ENCODE measurements around the gene B3GNT9.

B3GNT9 gene

DNA sequence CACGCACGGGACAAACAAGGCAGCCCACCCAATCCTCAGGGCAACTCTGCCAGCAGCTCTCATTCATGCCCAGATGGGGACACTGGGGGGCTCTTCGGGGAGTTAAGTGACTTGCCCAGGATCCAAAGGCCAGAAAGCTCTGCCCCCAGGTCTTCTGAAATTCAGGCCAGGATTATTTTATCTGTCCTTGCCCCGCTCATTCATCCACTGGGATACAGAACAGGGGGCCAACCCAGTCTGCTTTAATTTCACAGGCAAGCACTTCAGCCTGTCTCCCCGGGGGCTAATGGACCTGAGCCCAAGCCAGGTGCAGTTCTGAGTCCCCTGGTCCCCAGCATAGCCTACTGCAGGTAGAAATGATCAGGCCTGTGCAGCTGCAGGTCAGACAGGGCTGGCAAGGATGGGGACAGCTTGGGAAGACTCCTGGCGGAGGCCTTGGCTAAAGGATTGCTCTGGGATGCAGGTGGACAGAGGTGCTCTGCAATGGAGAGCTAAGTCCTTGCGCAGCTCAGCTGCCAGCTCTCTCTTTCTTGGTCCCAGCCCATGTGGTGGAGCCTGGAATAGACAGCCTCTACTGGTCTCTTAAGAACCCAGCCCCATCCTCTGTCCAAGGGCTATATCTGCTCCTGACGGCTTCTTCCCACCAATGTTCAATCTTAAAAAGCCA lies 766 bp upstream of the B3GNT9 start:
- peaks cover 12 to 18% of the 10 kb centered on the region in 2 donors for H3K36me3 ChIP-seq (ENCODE audit: control insufficient read depth in 2 of 2, insufficient read depth in 2 of 2, low read length in 2 of 2)
- H3K4me3 ChIP-seq (ENCODE audit: low read length in 2 of 2): peak overlapping the region in 1 of 2 donors; percentile 64
- no peaks in the 10 kb centered on the region for H3K27me3 ChIP-seq (ENCODE audit: control insufficient read depth in 2 of 2, insufficient read depth in 2 of 2, low read length in 2 of 2)
- no peaks in the 10 kb centered on the region for H3K9me3 ChIP-seq (ENCODE audit: control insufficient read depth in 2 of 2, low read length in 2 of 2)
- no peak overlapping the region for H3K9ac ChIP-seq (ENCODE audit: low read depth in 1 of 2, low read length in 2 of 2)
- H3K27ac ChIP-seq (ENCODE audit: low read depth in 2 of 2, low read length in 2 of 2): peak overlapping the region; percentile 62 to 75
- H3K4me1 ChIP-seq (ENCODE audit: control insufficient read depth in 2 of 2, insufficient read depth in 2 of 2, low read length in 2 of 2): peaks cover 16 to 24% of the 10 kb centered on the region in 2 donors

DNA sequence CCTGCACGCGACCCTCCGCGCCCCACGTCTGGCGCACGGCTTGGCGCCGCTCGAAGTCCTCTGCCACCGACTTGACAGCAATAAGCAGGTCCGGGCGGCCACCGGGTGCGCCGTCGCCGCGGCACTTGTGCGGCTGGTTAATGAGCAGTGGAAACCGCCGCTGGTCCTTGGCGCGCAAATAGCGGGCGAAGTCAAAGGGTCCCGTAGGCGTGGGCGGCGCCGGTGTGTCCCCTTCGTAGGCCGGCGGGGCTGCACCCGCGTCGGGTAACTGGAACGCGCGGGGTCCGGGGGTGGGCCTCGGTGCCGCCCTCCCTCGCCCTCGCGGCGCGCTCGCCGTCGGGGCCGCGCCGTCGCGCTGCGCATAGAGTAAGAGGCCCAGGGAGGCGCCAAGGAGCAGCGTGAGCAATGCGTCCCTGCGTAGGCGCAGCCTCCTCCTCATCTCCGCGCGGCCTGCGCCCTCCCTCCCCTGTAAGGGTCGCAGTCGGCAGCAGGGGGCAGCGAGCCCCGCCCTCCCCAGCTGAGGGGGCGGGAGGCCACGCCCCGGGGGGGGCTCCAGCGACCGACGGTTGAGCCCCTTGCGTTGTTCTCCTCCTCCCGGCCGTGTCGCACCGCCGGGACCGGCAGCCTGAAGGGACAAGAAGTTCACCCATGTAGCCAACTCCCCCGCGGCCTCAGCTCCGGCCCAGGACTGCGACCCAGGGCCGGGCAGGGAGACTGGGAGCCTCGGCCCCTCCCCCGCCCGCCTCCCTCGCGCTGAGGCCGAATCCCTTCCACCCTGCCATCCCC lies 558 bp downstream of the B3GNT9 start:
- H3K27me3 ChIP-seq (ENCODE audit: control insufficient read depth in 2 of 2, insufficient read depth in 2 of 2, low read length in 2 of 2): no peaks in the 10 kb centered on the region
- peaks cover 23 to 29% of the 10 kb centered on the region in 2 donors for H3K36me3 ChIP-seq (ENCODE audit: control insufficient read depth in 2 of 2, insufficient read depth in 2 of 2, low read length in 2 of 2)
- H3K27ac ChIP-seq (ENCODE audit: low read depth in 2 of 2, low read length in 2 of 2): peak overlapping the region; percentile 62 to 75
- H3K4me3 ChIP-seq (ENCODE audit: low read length in 2 of 2): peak overlapping the region; percentile 59 to 64
- H3K4me1 ChIP-seq (ENCODE audit: control insufficient read depth in 2 of 2, insufficient read depth in 2 of 2, low read length in 2 of 2): peaks cover 4 to 12% of the 10 kb centered on the region in 2 donors
- peak overlapping the region; percentile 14 to 63 for H3K9ac ChIP-seq (ENCODE audit: low read depth in 1 of 2, low read length in 2 of 2)
- H3K9me3 ChIP-seq (ENCODE audit: control insufficient read depth in 2 of 2, low read length in 2 of 2): no peaks in the 10 kb centered on the region

DNA sequence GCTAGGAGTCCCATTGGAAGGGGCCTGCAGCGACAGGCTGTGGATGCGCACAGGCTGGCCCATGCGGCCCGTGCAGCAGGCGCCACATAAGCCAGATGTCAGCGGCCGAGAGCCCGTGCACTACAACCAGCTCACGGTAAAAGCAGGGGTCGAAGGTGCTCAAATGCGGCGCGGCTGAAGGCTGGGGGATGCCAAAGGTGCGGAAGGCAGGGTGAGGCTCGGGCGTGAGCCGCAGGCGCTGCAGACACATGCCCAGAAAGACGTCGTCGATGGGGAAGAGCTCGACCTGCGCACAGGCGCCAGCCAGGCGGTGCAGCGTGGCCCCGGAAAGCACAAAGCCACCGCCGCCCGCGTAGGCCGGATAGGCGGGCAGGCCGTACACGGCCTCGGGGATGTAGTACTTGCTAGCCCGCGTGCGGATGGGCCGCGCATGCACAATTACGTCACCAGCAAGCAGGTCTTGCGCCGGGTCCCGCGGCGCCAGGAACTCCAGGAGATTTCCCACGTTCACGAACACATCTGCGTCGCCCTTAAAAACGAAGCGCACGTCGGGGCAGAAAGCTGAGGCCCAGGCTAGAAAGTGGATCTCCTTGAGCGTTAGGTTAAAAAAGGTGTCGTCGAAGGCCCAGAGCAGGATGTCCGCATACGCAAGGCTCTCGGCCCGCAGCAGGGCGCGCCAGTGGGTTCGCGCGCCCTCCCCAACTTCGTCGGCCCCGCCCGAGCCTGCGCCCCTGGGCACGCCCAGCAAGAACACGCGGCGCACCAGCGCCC lies 1.3 kb downstream of the B3GNT9 start:
- H3K9ac ChIP-seq (ENCODE audit: low read depth in 1 of 2, low read length in 2 of 2): no peak overlapping the region
- no peaks in the 10 kb centered on the region for H3K9me3 ChIP-seq (ENCODE audit: control insufficient read depth in 2 of 2, low read length in 2 of 2)
- H3K27me3 ChIP-seq (ENCODE audit: control insufficient read depth in 2 of 2, insufficient read depth in 2 of 2, low read length in 2 of 2): no peaks in the 10 kb centered on the region
- no peak overlapping the region for H3K27ac ChIP-seq (ENCODE audit: low read depth in 2 of 2, low read length in 2 of 2)
- H3K36me3 ChIP-seq (ENCODE audit: control insufficient read depth in 2 of 2, insufficient read depth in 2 of 2, low read length in 2 of 2): peaks cover 31 to 36% of the 10 kb centered on the region in 2 donors
- H3K4me1 ChIP-seq (ENCODE audit: control insufficient read depth in 2 of 2, insufficient read depth in 2 of 2, low read length in 2 of 2): peaks cover 2 to 10% of the 10 kb centered on the region in 2 donors
- no peak overlapping the region for H3K4me3 ChIP-seq (ENCODE audit: low read length in 2 of 2)

DNA sequence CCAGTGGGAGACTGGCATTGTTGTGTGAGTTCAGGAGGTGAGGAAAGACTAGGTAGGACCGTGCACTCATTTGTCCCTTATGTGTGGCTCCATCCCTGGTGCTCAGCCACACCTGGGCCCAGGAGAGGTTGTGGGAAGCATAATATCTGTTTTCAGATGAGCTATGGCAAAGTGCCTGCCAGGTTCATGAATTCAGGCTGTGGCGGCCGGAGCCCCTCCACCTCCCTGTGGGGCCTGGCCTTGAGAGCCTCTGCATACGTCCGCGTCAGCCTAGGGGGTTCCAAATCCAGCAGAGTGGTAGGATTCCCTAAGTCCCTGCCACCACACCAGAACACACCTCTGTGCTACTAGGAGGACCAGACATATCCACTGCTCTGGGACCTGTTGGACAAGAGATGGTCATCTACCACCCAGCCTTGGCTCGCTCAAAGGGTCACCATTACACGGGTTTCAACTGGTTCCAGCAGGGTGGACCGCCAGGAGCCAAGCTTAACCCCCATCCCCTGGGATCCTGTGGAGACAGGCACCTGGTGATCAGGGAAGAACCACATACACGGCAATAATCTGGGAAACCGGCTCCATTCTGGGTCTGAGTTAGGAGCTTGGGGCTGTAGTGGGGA lies 2.0 kb downstream of the B3GNT9 start:
- Histone ChIP-seq H3K27me3 (ENCODE audit: control insufficient read depth in 2 of 2, insufficient read depth in 2 of 2, low read length in 2 of 2) (no peaks in the 10 kb centered on the region), H3K9ac (ENCODE audit: low read depth in 1 of 2, low read length in 2 of 2) (no peak overlapping the region), H3K36me3 (ENCODE audit: control insufficient read depth in 2 of 2, insufficient read depth in 2 of 2, low read length in 2 of 2) (peaks cover 35 to 42% of the 10 kb centered on the region in 2 donors), H3K4me1 (ENCODE audit: control insufficient read depth in 2 of 2, insufficient read depth in 2 of 2, low read length in 2 of 2) (peaks cover 2 to 10% of the 10 kb centered on the region in 2 donors), H3K4me3 (ENCODE audit: low read length in 2 of 2) (no peak overlapping the region), H3K9me3 (ENCODE audit: control insufficient read depth in 2 of 2, low read length in 2 of 2) (no peaks in the 10 kb centered on the region), H3K27ac (ENCODE audit: low read depth in 2 of 2, low read length in 2 of 2) (no peak overlapping the region)

DNA sequence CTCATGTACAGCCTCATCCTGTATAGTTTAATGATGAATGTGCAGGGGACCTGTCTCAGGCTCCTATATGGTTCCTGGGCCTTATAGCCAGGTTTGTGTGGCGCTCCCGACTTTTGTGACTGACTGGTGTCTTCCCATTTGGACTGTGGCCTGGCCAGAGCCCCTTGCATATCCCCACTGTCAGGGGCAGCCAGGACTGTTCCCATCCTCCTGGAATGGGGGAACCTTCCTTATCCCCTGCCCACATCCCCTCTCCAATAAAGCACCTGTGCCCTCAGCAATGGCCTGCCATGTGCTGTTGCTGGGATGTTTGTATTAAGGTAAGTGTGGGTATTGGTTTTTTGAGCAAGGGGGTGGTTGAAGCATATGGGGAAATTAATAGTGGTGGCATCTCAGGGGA lies 2.6 kb downstream of the B3GNT9 start:
- Histone ChIP-seq H3K4me3 (ENCODE audit: low read length in 2 of 2) (no peak overlapping the region), H3K9me3 (ENCODE audit: control insufficient read depth in 2 of 2, low read length in 2 of 2) (no peaks in the 10 kb centered on the region), H3K4me1 (ENCODE audit: control insufficient read depth in 2 of 2, insufficient read depth in 2 of 2, low read length in 2 of 2) (peaks cover 2 to 10% of the 10 kb centered on the region in 2 donors), H3K27me3 (ENCODE audit: control insufficient read depth in 2 of 2, insufficient read depth in 2 of 2, low read length in 2 of 2) (no peaks in the 10 kb centered on the region), H3K27ac (ENCODE audit: low read depth in 2 of 2, low read length in 2 of 2) (no peak overlapping the region), H3K36me3 (ENCODE audit: control insufficient read depth in 2 of 2, insufficient read depth in 2 of 2, low read length in 2 of 2) (peaks cover 40 to 46% of the 10 kb centered on the region in 2 donors), H3K9ac (ENCODE audit: low read depth in 1 of 2, low read length in 2 of 2) (no peak overlapping the region)

DNA sequence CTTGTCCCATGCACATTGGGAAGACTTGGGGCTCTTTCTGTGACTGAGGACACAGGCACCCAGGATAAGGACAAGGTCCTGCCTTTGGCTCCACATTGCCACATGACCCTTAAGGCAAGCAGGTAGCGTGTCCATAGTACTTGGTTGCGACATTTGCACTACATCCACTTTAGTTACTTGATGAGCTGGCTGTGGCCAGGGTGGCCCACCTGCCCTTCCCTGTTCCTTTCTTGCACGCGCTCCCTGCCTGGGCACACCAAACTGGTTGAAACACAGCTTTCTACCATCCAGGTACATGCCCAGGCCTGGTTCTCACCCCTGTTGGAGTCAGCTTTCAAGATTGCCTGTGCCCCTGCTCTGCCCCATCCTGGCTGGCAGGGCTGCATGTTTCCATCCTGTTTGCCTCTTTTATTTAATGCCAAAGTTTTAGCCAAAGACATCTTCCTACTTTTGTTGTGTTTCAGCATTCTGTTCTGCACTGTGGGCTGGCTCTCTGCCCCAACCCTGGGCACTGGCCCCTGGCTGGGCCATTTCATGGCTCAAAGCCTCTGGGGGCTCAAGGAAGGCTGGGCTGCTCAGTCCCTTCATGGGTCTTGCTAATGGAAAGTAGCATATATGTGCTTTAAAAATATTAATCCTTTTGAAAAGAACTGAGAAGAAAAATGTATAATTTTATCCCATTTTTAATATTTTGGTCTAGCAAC lies 3.2 kb downstream of the B3GNT9 start:
- H3K27me3 ChIP-seq (ENCODE audit: control insufficient read depth in 2 of 2, insufficient read depth in 2 of 2, low read length in 2 of 2): no peaks in the 10 kb centered on the region
- H3K9me3 ChIP-seq (ENCODE audit: control insufficient read depth in 2 of 2, low read length in 2 of 2): no peaks in the 10 kb centered on the region
- H3K27ac ChIP-seq (ENCODE audit: low read depth in 2 of 2, low read length in 2 of 2): no peak overlapping the region
- H3K4me1 ChIP-seq (ENCODE audit: control insufficient read depth in 2 of 2, insufficient read depth in 2 of 2, low read length in 2 of 2): peaks cover 2 to 10% of the 10 kb centered on the region in 2 donors
- no peak overlapping the region for H3K9ac ChIP-seq (ENCODE audit: low read depth in 1 of 2, low read length in 2 of 2)
- no peak overlapping the region for H3K4me3 ChIP-seq (ENCODE audit: low read length in 2 of 2)
- peaks cover 46 to 51% of the 10 kb centered on the region in 2 donors for H3K36me3 ChIP-seq (ENCODE audit: control insufficient read depth in 2 of 2, insufficient read depth in 2 of 2, low read length in 2 of 2)

DNA sequence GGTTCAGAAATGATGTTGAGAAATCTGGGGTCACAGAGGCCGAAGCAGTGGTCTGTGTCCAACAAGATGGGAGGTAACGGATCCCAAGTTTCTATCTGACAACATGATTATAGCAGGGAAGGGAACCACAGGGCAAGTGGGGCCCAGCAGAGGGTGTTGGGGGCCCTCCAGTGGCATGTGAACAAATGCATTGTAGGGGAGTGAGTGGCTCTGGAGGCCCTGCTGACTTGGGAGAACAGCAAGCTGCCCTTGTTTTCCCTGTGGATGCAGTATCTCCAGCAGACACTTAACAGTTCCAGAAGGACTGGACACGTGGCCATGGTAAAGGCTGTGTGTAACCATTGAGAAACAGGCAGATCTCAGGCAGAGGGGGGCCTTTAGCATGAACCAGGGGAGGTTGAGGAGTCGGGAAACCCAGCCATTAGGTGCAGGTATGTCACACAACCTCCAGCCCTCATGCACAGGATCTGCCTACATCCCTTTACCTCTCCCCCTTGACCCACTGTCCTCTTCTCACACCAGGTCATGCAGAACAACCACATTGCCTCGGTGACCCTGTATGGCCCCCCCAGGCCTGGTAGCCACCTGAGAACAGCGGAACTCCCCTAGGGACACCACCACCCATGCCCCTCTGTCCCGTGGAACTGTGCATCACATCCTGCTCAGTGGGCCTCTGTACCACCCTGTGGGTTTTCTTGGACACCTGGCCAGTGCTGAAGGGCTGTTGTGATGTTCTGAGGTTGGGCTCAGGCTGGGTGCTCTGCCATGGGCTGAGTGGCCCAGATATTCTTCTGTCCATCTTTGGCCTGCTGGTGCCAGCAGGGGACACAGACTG lies 4.1 kb downstream of the B3GNT9 start:
- H3K27me3 ChIP-seq (ENCODE audit: control insufficient read depth in 2 of 2, insufficient read depth in 2 of 2, low read length in 2 of 2): no peaks in the 10 kb centered on the region
- H3K9ac ChIP-seq (ENCODE audit: low read depth in 1 of 2, low read length in 2 of 2): no peak overlapping the region
- peaks cover 2 to 10% of the 10 kb centered on the region in 2 donors for H3K4me1 ChIP-seq (ENCODE audit: control insufficient read depth in 2 of 2, insufficient read depth in 2 of 2, low read length in 2 of 2)
- no peak overlapping the region for H3K4me3 ChIP-seq (ENCODE audit: low read length in 2 of 2)
- no peak overlapping the region for H3K27ac ChIP-seq (ENCODE audit: low read depth in 2 of 2, low read length in 2 of 2)
- no peaks in the 10 kb centered on the region for H3K9me3 ChIP-seq (ENCODE audit: control insufficient read depth in 2 of 2, low read length in 2 of 2)
- H3K36me3 ChIP-seq (ENCODE audit: control insufficient read depth in 2 of 2, insufficient read depth in 2 of 2, low read length in 2 of 2): peaks cover 48 to 59% of the 10 kb centered on the region in 2 donors

DNA sequence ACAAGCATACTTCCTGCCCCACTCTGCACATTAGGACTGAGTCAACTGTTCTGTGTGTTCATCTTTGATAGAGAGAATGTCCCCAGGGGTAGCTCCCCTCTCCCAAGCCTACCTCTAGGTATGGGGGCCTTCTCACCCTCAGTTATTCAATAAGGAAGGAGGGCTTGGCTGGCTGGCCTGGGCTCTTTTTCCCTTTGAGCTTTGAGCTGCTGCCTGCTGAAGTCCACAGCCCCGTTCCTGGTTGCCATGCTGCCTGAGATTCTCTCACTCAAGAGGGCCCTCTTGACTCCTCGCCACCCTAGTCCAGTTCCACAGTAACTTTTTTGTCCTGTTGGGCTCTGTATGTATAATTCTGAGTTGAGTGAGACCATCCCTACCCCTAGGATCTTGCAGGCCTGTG lies 5.1 kb downstream of the B3GNT9 start:
- H3K36me3 ChIP-seq (ENCODE audit: control insufficient read depth in 2 of 2, insufficient read depth in 2 of 2, low read length in 2 of 2): peaks cover 58 to 69% of the 10 kb centered on the region in 2 donors
- no peaks in the 10 kb centered on the region for H3K9me3 ChIP-seq (ENCODE audit: control insufficient read depth in 2 of 2, low read length in 2 of 2)
- peaks cover 2 to 4% of the 10 kb centered on the region in 2 donors for H3K4me1 ChIP-seq (ENCODE audit: control insufficient read depth in 2 of 2, insufficient read depth in 2 of 2, low read length in 2 of 2)
- H3K9ac ChIP-seq (ENCODE audit: low read depth in 1 of 2, low read length in 2 of 2): no peak overlapping the region
- no peak overlapping the region for H3K27ac ChIP-seq (ENCODE audit: low read depth in 2 of 2, low read length in 2 of 2)
- H3K27me3 ChIP-seq (ENCODE audit: control insufficient read depth in 2 of 2, insufficient read depth in 2 of 2, low read length in 2 of 2): no peaks in the 10 kb centered on the region
- H3K4me3 ChIP-seq (ENCODE audit: low read length in 2 of 2): no peak overlapping the region

DNA sequence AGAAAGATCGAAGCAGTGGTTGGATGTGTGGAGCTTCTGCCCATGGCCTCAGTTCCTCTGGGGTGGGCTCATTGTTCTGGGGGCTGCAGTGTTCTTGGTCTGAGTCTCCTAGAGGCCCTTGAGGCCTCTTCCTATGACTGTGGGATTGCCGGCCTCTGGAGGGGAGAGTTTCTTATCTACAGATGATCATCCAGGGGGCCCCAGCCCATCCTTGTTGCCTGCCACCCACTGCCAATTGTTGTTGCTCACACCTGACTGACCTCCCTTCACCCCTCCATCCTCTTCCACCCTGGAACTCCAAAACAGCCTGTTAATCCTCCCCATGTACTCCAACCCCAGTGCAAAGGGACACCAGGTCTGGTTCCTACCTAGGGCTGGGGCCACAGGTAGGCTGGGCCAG lies 5.9 kb downstream of the B3GNT9 start:
- no peak overlapping the region for H3K4me3 ChIP-seq (ENCODE audit: low read length in 2 of 2)
- H3K27me3 ChIP-seq (ENCODE audit: control insufficient read depth in 2 of 2, insufficient read depth in 2 of 2, low read length in 2 of 2): no peaks in the 10 kb centered on the region
- H3K9ac ChIP-seq (ENCODE audit: low read depth in 1 of 2, low read length in 2 of 2): no peak overlapping the region
- H3K4me1 ChIP-seq (ENCODE audit: control insufficient read depth in 2 of 2, insufficient read depth in 2 of 2, low read length in 2 of 2): no peaks in the 10 kb centered on the region
- peaks cover 65 to 77% of the 10 kb centered on the region in 2 donors for H3K36me3 ChIP-seq (ENCODE audit: control insufficient read depth in 2 of 2, insufficient read depth in 2 of 2, low read length in 2 of 2)
- H3K27ac ChIP-seq (ENCODE audit: low read depth in 2 of 2, low read length in 2 of 2): no peak overlapping the region
- no peaks in the 10 kb centered on the region for H3K9me3 ChIP-seq (ENCODE audit: control insufficient read depth in 2 of 2, low read length in 2 of 2)

Data from mucosa of rectum (tissue), 2 donors.